HepG2 (cell line): ENCODE measurements around the gene HEMK1. TPM values are rescaled to one million over a fixed set of nuclear protein-coding genes. Genes with fewer than 3 reads are reported as not detected.

Source experiments
- ARNT2 ChIP-seq: sonication (generic); formaldehyde crosslinking; IDR thresholded peaks from 2 replicates; pipeline ENCODE4 v1.8.0; 2022; ENCODE audit warnings: mild to moderate bottlenecking, low read depth, missing genetic modification reagents, moderate library complexity
- ATF2 ChIP-seq: sonication (generic); formaldehyde crosslinking; IDR thresholded peaks from 2 replicates; pipeline ENCODE4 v1.4.0; 2020; ENCODE audit warnings: missing genetic modification reagents
- EP300 ChIP-seq, 3 experiments: sonication (generic) in 1 of 3; formaldehyde crosslinking in 1 of 3; IDR thresholded peaks; 2 replicates each; pipeline versions ENCODE4 v1.5.1 to v1.6.1; 2011 to 2020; ENCODE audit warnings: low read depth in 2 of 3, low read length in 2 of 3, borderline replicate concordance in 1 of 3, improper control_type of control experiment in 1 of 3, mild to moderate bottlenecking in 1 of 3, missing genetic modification reagents in 1 of 3, moderate library complexity in 1 of 3
- FOXC1 ChIP-seq: sonication (generic); formaldehyde crosslinking; IDR thresholded peaks from 2 replicates; pipeline ENCODE4 v1.8.0; 2022; ENCODE audit warnings: mild to moderate bottlenecking, missing genetic modification reagents, borderline replicate concordance
- GABPB1 ChIP-seq: IDR thresholded peaks from 2 replicates; pipeline ENCODE4 v1.6.1; 2016; ENCODE audit warnings: mild to moderate bottlenecking, missing genetic modification reagents, moderate library complexity, missing compliant biosample characterization
- KLF11 ChIP-seq: IDR thresholded peaks from 2 replicates; pipeline ENCODE4 v1.6.1; 2016; ENCODE audit warnings: missing compliant biosample characterization
- MXI1 ChIP-seq: IDR thresholded peaks from 3 replicates; pipeline ENCODE4 v1.6.1; 2012; ENCODE audit warnings: low read depth, low read length, inconsistent platforms, borderline replicate concordance
- PHF20 ChIP-seq: sonication (generic); formaldehyde crosslinking; IDR thresholded peaks from 2 replicates; pipeline ENCODE4 v1.5.0; 2020; ENCODE audit warnings: mild to moderate bottlenecking, missing genetic modification reagents
- POLR2AphosphoS2 ChIP-seq: IDR thresholded peaks from 2 replicates; pipeline ENCODE4 v1.6.1; 2011; ENCODE audit warnings: low read depth, low read length, improper control_type of control experiment
- RCOR2 ChIP-seq: IDR thresholded peaks from 2 replicates; pipeline ENCODE4 v1.6.1; 2016; ENCODE audit warnings: missing biosample characterization, missing genetic modification reagents
- RNF2 ChIP-seq: fragments of 450-650 bp; conservative IDR thresholded peaks from 2 replicates; pipeline ENCODE4 v1.6.1; 2016; ENCODE audit warnings: low read depth
- SIN3A ChIP-seq: IDR thresholded peaks from 2 replicates; pipeline ENCODE4 v1.6.1; 2011; ENCODE audit warnings: low read depth, mild to moderate bottlenecking, control low read depth, low read length, borderline replicate concordance
- STAT5B ChIP-seq: sonication (generic); formaldehyde crosslinking; IDR thresholded peaks from 2 replicates; pipeline ENCODE4 v1.4.0; 2020; ENCODE audit warnings: missing genetic modification reagents
- ZFP36L1 ChIP-seq: sonication (generic); formaldehyde crosslinking; IDR thresholded peaks from 2 replicates; pipeline ENCODE4 v1.8.0; 2022; ENCODE audit warnings: mild to moderate bottlenecking, missing genetic modification reagents, moderate library complexity
- ZNF235 ChIP-seq: sonication (generic); formaldehyde crosslinking; IDR thresholded peaks from 2 replicates; pipeline ENCODE4 v1.8.1; 2023; ENCODE audit warnings: mild to moderate bottlenecking, missing genetic modification reagents, borderline replicate concordance
- ZNF329 ChIP-seq: sonication (generic); formaldehyde crosslinking; IDR thresholded peaks from 2 replicates; pipeline ENCODE4 v1.9.0; 2021; ENCODE audit warnings: low read depth, mild to moderate bottlenecking, missing genetic modification reagents
- ZNF441 ChIP-seq: sonication (generic); formaldehyde crosslinking; IDR thresholded peaks from 2 replicates; pipeline ENCODE4 v1.7.0; 2021; ENCODE audit warnings: missing genetic modification reagents, borderline replicate concordance
- ZNF878 ChIP-seq: sonication (generic); formaldehyde crosslinking; IDR thresholded peaks from 2 replicates; pipeline ENCODE4 v1.8.1; 2023; ENCODE audit warnings: mild to moderate bottlenecking, missing genetic modification reagents, moderate library complexity
- ZNF891 ChIP-seq: sonication (generic); formaldehyde crosslinking; IDR thresholded peaks from 2 replicates; pipeline ENCODE4 v1.5.0; 2020; ENCODE audit warnings: mild to moderate bottlenecking, missing genetic modification reagents
- ZSCAN12 ChIP-seq: sonication (generic); formaldehyde crosslinking; IDR thresholded peaks from 2 replicates; pipeline ENCODE4 v1.9.0; 2021; ENCODE audit warnings: mild to moderate bottlenecking, missing genetic modification reagents
- polyA plus RNA-seq, 8 experiments: library from polyadenylated mRNA; depleted of rRNA in 3 of 8; stranded (reverse) in 7 of 8; unstranded in 1 of 8; fragments of >200 nt; fragmentation: Illumina TruSeq in 4 of 8; extraction: Trizol in 4 of 8; gene quantifications; 2 replicates each; pipeline versions ENCODE4 v1.2.1 to v1.2.3, GENCODE V29; 2011 to 2016; ENCODE audit warnings: low read depth in 4 of 8, missing spikeins in 1 of 8, mixed read lengths in 1 of 8; ENCODE audit not compliant: insufficient read depth in 1 of 8
- total RNA-seq, 5 experiments: library from RNA; depleted of rRNA; stranded (reverse); fragments of >200 nt; fragmentation: Illumina TruSeq; extraction: Trizol; gene quantifications; 2 replicates each; pipeline ENCODE4 v1.2.3, GENCODE V29; 2016; ENCODE audit warnings: low read depth in 1 of 5
- TF ChIP-seq, protein P1 (sequence below): sonication (generic); formaldehyde crosslinking; IDR thresholded peaks from 2 replicates; pipeline ENCODE4 v1.8.0; 2022; ENCODE audit warnings: missing genetic modification reagents, mild to moderate bottlenecking, borderline replicate concordance
- TF ChIP-seq, protein P2 (sequence below): sonication (generic); formaldehyde crosslinking; IDR thresholded peaks from 2 replicates; pipeline ENCODE4 v1.8.0; 2022; ENCODE audit warnings: missing genetic modification reagents, mild to moderate bottlenecking, inconsistent platforms, borderline replicate concordance

The HEMK1 gene
- total and polyA plus RNA-seq, 2 of the 13 experiments (the other 11 are each of a cell fraction or from before 2014, with no cell fraction given) = 9.8 to 12.6 TPM

GRCh38 chr3:50616770-50617095, 47.4 kb downstream of the HEMK1 start (continued):
- no peak for TF ChIP-seq SIN3A
- TF ChIP-seq MXI1 = peak; percentile 26; the same call in 1 of the 3 replicates
- no peak for TF ChIP-seq STAT5B (CRISPR knock-in tag)
- TF ChIP-seq PHF20 (CRISPR knock-in tag) = peak; percentile 28; the same call in 1 of the 2 replicates
- TF ChIP-seq ZFP36L1 (CRISPR knock-in tag) = no peak
- no peak for TF ChIP-seq ZNF878 (CRISPR knock-in tag)
- no peak for TF ChIP-seq RNF2
- no peak for TF ChIP-seq ZSCAN12 (CRISPR knock-in tag)
- TF ChIP-seq ZNF441 = no peak
- TF ChIP-seq ZNF891 (CRISPR knock-in tag) = no peak
- no peak for TF ChIP-seq ARNT2 (CRISPR knock-in tag)
- TF ChIP-seq, protein P1, sequence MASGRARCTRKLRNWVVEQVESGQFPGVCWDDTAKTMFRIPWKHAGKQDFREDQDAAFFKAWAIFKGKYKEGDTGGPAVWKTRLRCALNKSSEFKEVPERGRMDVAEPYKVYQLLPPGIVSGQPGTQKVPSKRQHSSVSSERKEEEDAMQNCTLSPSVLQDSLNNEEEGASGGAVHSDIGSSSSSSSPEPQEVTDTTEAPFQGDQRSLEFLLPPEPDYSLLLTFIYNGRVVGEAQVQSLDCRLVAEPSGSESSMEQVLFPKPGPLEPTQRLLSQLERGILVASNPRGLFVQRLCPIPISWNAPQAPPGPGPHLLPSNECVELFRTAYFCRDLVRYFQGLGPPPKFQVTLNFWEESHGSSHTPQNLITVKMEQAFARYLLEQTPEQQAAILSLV = no peak
- no peak for TF ChIP-seq ZNF235
- TF ChIP-seq ZNF329 = no peak
- TF ChIP-seq GABPB1 (CRISPR knock-in tag) = no peak
- no peak for TF ChIP-seq RCOR2
- TF ChIP-seq ATF2 (CRISPR knock-in tag) = 0 out of 2 replicates have a peak, but pooled peaks have one; percentile 2
- 0 out of 2 replicates have a peak, but pooled peaks have one; percentile 27 for TF ChIP-seq FOXC1 (CRISPR knock-in tag)
- TF ChIP-seq KLF11 (CRISPR knock-in tag) = no peak
- TF ChIP-seq, protein P2, sequence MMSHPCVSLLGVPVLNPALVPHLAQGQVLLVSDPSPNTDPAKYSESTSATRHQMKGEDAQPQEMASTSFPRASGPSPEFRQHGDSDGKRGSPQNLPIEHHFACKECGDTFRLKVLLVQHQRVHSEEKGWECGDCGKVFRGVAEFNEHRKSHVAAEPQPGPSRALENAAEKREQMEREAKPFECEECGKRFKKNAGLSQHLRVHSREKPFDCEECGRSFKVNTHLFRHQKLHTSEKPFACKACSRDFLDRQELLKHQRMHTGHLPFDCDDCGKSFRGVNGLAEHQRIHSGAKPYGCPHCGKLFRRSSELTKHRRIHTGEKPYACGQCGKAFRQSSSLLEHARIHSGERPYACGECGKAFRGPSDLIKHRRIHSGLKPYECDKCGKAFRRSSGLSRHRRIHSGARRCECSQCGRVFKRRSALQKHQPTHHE (CRISPR knock-in tag) = no peak
- no peak for TF ChIP-seq POLR2AphosphoS2
- 0 out of 4 replicates have a peak, but pooled peaks of 1 of the 2 experiments have one; percentile 8 for TF ChIP-seq EP300 (IDR thresholded peaks at IDR 0.05; ENCODE audit: low read depth in 2 of 2, low read length in 2 of 2)
- no peak for TF ChIP-seq EP300 (CRISPR knock-in tag; IDR thresholded peaks at IDR 0.05; ENCODE audit: borderline replicate concordance)
